IMR-90 (cell line): ENCODE measurements around the gene IL1RAP. TPM values are rescaled to one million over a fixed set of nuclear protein-coding genes. Genes with fewer than 3 reads are reported as not detected.

ENCODE experiments used
- ATAC-seq: fragments of 200-7000 bp; cut with Tn5 transposase; 2 replicates; pipeline ENCODE4 v1.9.1; 2020; ENCODE audit warnings: low read depth, mild to moderate bottlenecking, moderate library complexity
- BruUV-seq: library from RNA; stranded (reverse); fragments of 400-500 nt; replicated peaks from 2 replicates; lab custom pipeline; 2021; lab: Mats Ljungman, UMichigan
- CTCF ChIA-PET: fragments of 300-600 bp; formaldehyde crosslinking; extraction: SDS; loops from one replicate; lab custom pipeline; 2021; ENCODE audit warnings: antibody characterized with exemption; lab: Yijun Ruan, JAX
- POLR2A ChIA-PET: fragments of 300-600 bp; sonication (Branson Sonifier 250); formaldehyde crosslinking; loops from one replicate; lab custom pipeline; 2022; ENCODE audit warnings: antibody characterized with exemption; ENCODE audit not compliant: unreplicated experiment; lab: Charles Lee
- DNase-seq: peaks from one replicate; pipeline ENCODE4 v3.0.0; 2013
- H2AFZ ChIP-seq: replicated peaks from 2 replicates; pipeline ENCODE3; 2013; ENCODE audit warnings: low read length, mild to moderate bottlenecking; ENCODE audit not compliant: poor library complexity
- H2AK5ac ChIP-seq: 2 replicates; pipeline ENCODE4 v1.6.1; 2013; ENCODE audit warnings: low read depth, low read length, inconsistent platforms
- H2AK9ac ChIP-seq: replicated peaks from 2 replicates; pipeline ENCODE3; 2013; ENCODE audit warnings: mild to moderate bottlenecking, low read depth, low read length, moderate library complexity; ENCODE audit not compliant: poor library complexity
- H2BK120ac ChIP-seq: 2 replicates; pipeline ENCODE4 v1.6.1; 2013; ENCODE audit warnings: low read depth, low read length, inconsistent platforms
- H2BK15ac ChIP-seq: 3 replicates; pipeline ENCODE4 v1.6.1; 2013; ENCODE audit warnings: low read depth, low read length, inconsistent platforms
- H2BK20ac ChIP-seq: 2 replicates; pipeline ENCODE4 v1.6.1; 2013; ENCODE audit warnings: low read depth, mild to moderate bottlenecking, inconsistent platforms, low read length, moderate library complexity
- H2BK5ac ChIP-seq: 2 replicates; pipeline ENCODE4 v1.6.1; 2013; ENCODE audit warnings: mild to moderate bottlenecking, low read depth, low read length, inconsistent platforms; ENCODE audit not compliant: poor library complexity, severe bottlenecking
- H3K14ac ChIP-seq: replicated peaks from 2 replicates; pipeline ENCODE4 v1.6.1; 2013; ENCODE audit warnings: low read depth, low read length, inconsistent platforms
- H3K18ac ChIP-seq: 2 replicates; pipeline ENCODE4 v1.6.1; 2013; ENCODE audit warnings: low read depth, low read length, control low read depth
- H3K23ac ChIP-seq: 2 replicates; pipeline ENCODE4 v1.6.1; 2013; ENCODE audit warnings: low read depth, low read length, inconsistent platforms
- H3K27ac ChIP-seq: 2 replicates; pipeline ENCODE4 v1.5.1; 2013; ENCODE audit warnings: mild to moderate bottlenecking, control low read depth, low read length; ENCODE audit not compliant: insufficient read depth
- H3K27me3 ChIP-seq: 2 replicates; pipeline ENCODE4 v1.6.1; 2013; ENCODE audit warnings: low read length; ENCODE audit not compliant: control insufficient read depth, insufficient read depth
- H3K36me3 ChIP-seq: 2 replicates; pipeline ENCODE4 v1.6.1; 2013; ENCODE audit warnings: low read length, mixed read lengths; ENCODE audit not compliant: control insufficient read depth, insufficient read depth
- H3K4ac ChIP-seq: 2 replicates; pipeline ENCODE4 v1.6.1; 2013; ENCODE audit warnings: low read depth, low read length, inconsistent platforms
- H3K4me1 ChIP-seq: 2 replicates; pipeline ENCODE4 v1.6.1; 2013; ENCODE audit warnings: low read length, mixed read lengths; ENCODE audit not compliant: control insufficient read depth, insufficient read depth
- H3K4me2 ChIP-seq: 2 replicates; pipeline ENCODE4 v1.6.1; 2013; ENCODE audit warnings: low read depth, mild to moderate bottlenecking, control low read depth, low read length, moderate library complexity
- H3K4me3 ChIP-seq: 2 replicates; pipeline ENCODE4 v1.5.1; 2013; ENCODE audit warnings: low read depth, mild to moderate bottlenecking, control low read depth, low read length, moderate library complexity; ENCODE audit not compliant: insufficient read depth
- H3K56ac ChIP-seq: 2 replicates; pipeline ENCODE4 v1.6.1; 2013; ENCODE audit warnings: low read length, inconsistent platforms; ENCODE audit not compliant: insufficient read depth; ENCODE audit errors: extremely low read depth
- H3K79me1 ChIP-seq, 2 experiments: 2 replicates each; pipeline ENCODE4 v1.6.1; 2013; ENCODE audit warnings: low read length in 2 of 2, inconsistent platforms in 1 of 2, low read depth in 1 of 2
- H3K9ac ChIP-seq: 2 replicates; pipeline ENCODE4 v1.6.1; 2013; ENCODE audit warnings: low read depth, low read length, control low read depth
- H3K9me1 ChIP-seq: 2 replicates; pipeline ENCODE4 v1.6.1; 2013; ENCODE audit warnings: low read length, inconsistent platforms; ENCODE audit not compliant: insufficient read depth
- H3K9me3 ChIP-seq: 2 replicates; pipeline ENCODE4 v1.6.1; 2013; ENCODE audit warnings: low read length; ENCODE audit not compliant: control insufficient read depth, insufficient read depth
- H4K20me1 ChIP-seq: 2 replicates; pipeline ENCODE4 v1.6.1; 2013; ENCODE audit warnings: low read length, inconsistent platforms; ENCODE audit not compliant: insufficient read depth
- H4K5ac ChIP-seq: 2 replicates; pipeline ENCODE4 v1.6.1; 2013; ENCODE audit warnings: mild to moderate bottlenecking, low read depth, low read length, control low read depth
- H4K8ac ChIP-seq, 2 experiments: 2 replicates each; pipeline ENCODE4 v1.6.1; 2013; ENCODE audit warnings: low read depth in 2 of 2, low read length in 2 of 2, control low read depth in 1 of 2, inconsistent platforms in 1 of 2
- H4K91ac ChIP-seq: 2 replicates; pipeline ENCODE4 v1.6.1; 2013; ENCODE audit warnings: low read depth, low read length, inconsistent platforms; ENCODE audit not compliant: insufficient read depth
- CEBPB ChIP-seq: IDR thresholded peaks from 2 replicates; pipeline ENCODE4 v1.6.1; 2012; ENCODE audit warnings: low read depth, low read length, improper control_type of control experiment
- CHD1 ChIP-seq: IDR thresholded peaks from 2 replicates; pipeline ENCODE4 v1.6.1; 2012; ENCODE audit warnings: low read depth, low read length, improper control_type of control experiment
- CTCF ChIP-seq: conservative IDR thresholded peaks from 2 replicates; pipeline ENCODE4 v1.5.1; 2012; ENCODE audit warnings: mild to moderate bottlenecking, low read depth, low read length, improper control_type of control experiment
- FOS ChIP-seq: fragments of 150-350 bp; IDR thresholded peaks from 2 replicates; pipeline ENCODE4 v1.6.1; 2016; ENCODE audit warnings: low read depth, low read length
- MAFK ChIP-seq: IDR thresholded peaks from 2 replicates; pipeline ENCODE4 v1.6.1; 2012; ENCODE audit warnings: low read depth, low read length, improper control_type of control experiment
- MAZ ChIP-seq: IDR thresholded peaks from 2 replicates; pipeline ENCODE4 v1.6.1; 2012; ENCODE audit warnings: low read depth, mild to moderate bottlenecking, low read length, improper control_type of control experiment, moderate library complexity, borderline replicate concordance
- MXI1 ChIP-seq: IDR thresholded peaks from 2 replicates; pipeline ENCODE4 v1.6.1; 2012; ENCODE audit warnings: low read depth, mild to moderate bottlenecking, low read length, moderate library complexity, borderline replicate concordance
- NFE2L2 ChIP-seq: fragments of 150-350 bp; IDR thresholded peaks from 2 replicates; pipeline ENCODE4 v1.6.1; 2016; ENCODE audit warnings: low read depth, mild to moderate bottlenecking, low read length
- POLR2A ChIP-seq: IDR thresholded peaks from 2 replicates; pipeline ENCODE4 v1.6.1; 2012; ENCODE audit warnings: mild to moderate bottlenecking, low read depth, low read length
- RAD21 ChIP-seq: IDR thresholded peaks from 2 replicates; pipeline ENCODE4 v1.6.1; 2012; ENCODE audit warnings: low read length, improper control_type of control experiment
- RCOR1 ChIP-seq: IDR thresholded peaks from 2 replicates; pipeline ENCODE4 v1.6.1; 2012; ENCODE audit warnings: mild to moderate bottlenecking, low read length, improper control_type of control experiment; ENCODE audit not compliant: insufficient replicate concordance
- RFX5 ChIP-seq: IDR thresholded peaks from 2 replicates; pipeline ENCODE4 v1.8.0; 2012; ENCODE audit warnings: low read depth, mild to moderate bottlenecking, low read length, moderate library complexity
- SMC3 ChIP-seq: fragments of 150-350 bp; IDR thresholded peaks from 2 replicates; pipeline ENCODE4 v1.6.1; 2016; ENCODE audit warnings: low read depth, mild to moderate bottlenecking, antibody characterized with exemption, low read length, moderate library complexity
- USF2 ChIP-seq: fragments of 150-350 bp; IDR thresholded peaks from 2 replicates; pipeline ENCODE4 v1.6.1; 2017; ENCODE audit warnings: mild to moderate bottlenecking, antibody characterized with exemption, low read length, low read depth
- WGBS, 2 experiments: methylation state at CpG; one replicate each; pipeline versions ENCODE4 v1.1.5 to v1.1.7; 2013; ENCODE audit warnings: missing lambda C conversion rate in 2 of 2; ENCODE audit not compliant: insufficient read length in 1 of 2; ENCODE audit errors: extremely low coverage in 2 of 2; 5-methylcytosine and 5-hydroxymethylcytosine counted together
- dilution Hi-C: fragments of 300-500 bp; cut with HindIII; formaldehyde crosslinking; loops from one replicate; pipeline ENCODE4 v1.14.3; 2018; ENCODE audit warnings: low sequenced_read_pairs; ENCODE audit not compliant: unreplicated experiment
- in situ Hi-C: fragments of 300-500 bp; cut with MboI; formaldehyde crosslinking; loops from 3 replicates; pipeline ENCODE4 v1.14.3; 2019; ENCODE audit warnings: low sequenced_read_pairs, inconsistent platforms, mixed read lengths
- intact Hi-C: fragments of 100-400 bp; cut with micrococcal nuclease; formaldehyde crosslinking; loops from 2 replicates; pipeline ENCODE4 v1.10.0; 2022
- polyA plus RNA-seq, 3 experiments: library from polyadenylated mRNA; depleted of rRNA; stranded (reverse); fragments of >200 nt; gene quantifications; 2 replicates each; pipeline ENCODE4 v1.2.3, GENCODE V29; 2012; ENCODE audit warnings: low replicate concordance in 1 of 3
- total RNA-seq: library from RNA; depleted of rRNA; stranded (reverse); fragments of >200 nt; gene quantifications from 2 replicates; pipeline ENCODE4 v1.2.3, GENCODE V29; 2012
- TF ChIP-seq, protein P1 (sequence below): fragments of 150-350 bp; IDR thresholded peaks from 2 replicates; pipeline ENCODE4 v1.6.1; 2016; ENCODE audit warnings: low read depth, mild to moderate bottlenecking, low read length, moderate library complexity, borderline replicate concordance

IL1RAP gene
- total and polyA plus RNA-seq, 2 of the 4 experiments (the other 2 are of a cell fraction), result 8.3 to 11.3 TPM

GRCh38 chr3:190548031-190548656 lies 34.3 kb downstream of the IL1RAP start:
- intact Hi-C loops (no loop called here), dilution Hi-C loops (no loop called here), in situ Hi-C loops (no loop called here)
- H2AK9ac ChIP-seq, result no peak overlapping the region
- H3K23ac ChIP-seq, result no peak overlapping the region
- DNase-seq, result no peak
- no peaks in the 10 kb centered on the region for H3K9me3 ChIP-seq
- no peak overlapping the region for H2AK5ac ChIP-seq
- H2BK15ac ChIP-seq, result no peak overlapping the region
- H4K20me1 ChIP-seq, result no peaks in the 10 kb centered on the region
- no peak overlapping the region for H4K8ac ChIP-seq
- H3K9ac ChIP-seq, result no peak overlapping the region
- H3K14ac ChIP-seq, result no peak overlapping the region
- H3K79me1 ChIP-seq, result no peaks in the 10 kb centered on the region; a peak in 1 of 4 replicates
- no TSS peak for BruUV-seq
- TF ChIP-seq NFE2L2 (no peak), SMC3 (no peak), CTCF (no peak), RCOR1 (no peak), USF2 (no peak), CHD1 (no peak), MAFK (no peak), CEBPB (no peak), MXI1 (no peak), MAZ (no peak), FOS (no peak), RAD21 (no peak), RFX5 (no peak), POLR2A (no peak)
- TF ChIP-seq, protein P1, sequence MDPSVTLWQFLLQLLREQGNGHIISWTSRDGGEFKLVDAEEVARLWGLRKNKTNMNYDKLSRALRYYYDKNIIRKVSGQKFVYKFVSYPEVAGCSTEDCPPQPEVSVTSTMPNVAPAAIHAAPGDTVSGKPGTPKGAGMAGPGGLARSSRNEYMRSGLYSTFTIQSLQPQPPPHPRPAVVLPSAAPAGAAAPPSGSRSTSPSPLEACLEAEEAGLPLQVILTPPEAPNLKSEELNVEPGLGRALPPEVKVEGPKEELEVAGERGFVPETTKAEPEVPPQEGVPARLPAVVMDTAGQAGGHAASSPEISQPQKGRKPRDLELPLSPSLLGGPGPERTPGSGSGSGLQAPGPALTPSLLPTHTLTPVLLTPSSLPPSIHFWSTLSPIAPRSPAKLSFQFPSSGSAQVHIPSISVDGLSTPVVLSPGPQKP, result no peak
- H2AFZ ChIP-seq, result no peak overlapping the region
- CTCF ChIA-PET, result no interaction called here
- no peak overlapping the region for H3K4me3 ChIP-seq
- no peak overlapping the region for H3K4me2 ChIP-seq
- no peak overlapping the region for H3K56ac ChIP-seq
- no peak overlapping the region for H4K5ac ChIP-seq
- no peak overlapping the region for H2BK120ac ChIP-seq
- no peaks in the 10 kb centered on the region for H3K36me3 ChIP-seq
- no peak overlapping the region for H3K4ac ChIP-seq
- no peaks in the 10 kb centered on the region for H3K27me3 ChIP-seq
- ATAC-seq, result no peak
- H2BK5ac ChIP-seq, result no peak overlapping the region
- no peak overlapping the region for H2BK20ac ChIP-seq
- no peak overlapping the region for H3K27ac ChIP-seq
- no peaks in the 10 kb centered on the region for H3K9me1 ChIP-seq
- H4K91ac ChIP-seq, result no peak overlapping the region
- no peak overlapping the region for H3K18ac ChIP-seq
- POLR2A ChIA-PET, result no interaction called here
- WGBS, 2 experiments, result no CpG with 5 or more reads among the region's 2 CpGs
- no peaks in the 10 kb centered on the region for H3K4me1 ChIP-seq
